ENCODE data around the gene MITD1. TPM values are rescaled to one million over a fixed set of nuclear protein-coding genes. Genes with fewer than 3 reads are reported as not detected.

MITD1 gene
- total RNA-seq, 4 donors from 2014 or later: 6.2 to 41.0 (median 22.7) TPM

GRCh38 chr2:99156891-99157290 lies 24.0 kb downstream of the MITD1 start:
- Histone ChIP-seq H3K4me3 (no peak overlapping the region), H3K36me3 (no peaks in the 10 kb centered on the region), H3K9me3 (no peaks in the 10 kb centered on the region), H3K4me1 (no peaks in the 10 kb centered on the region), H3K27me3 (no peaks in the 10 kb centered on the region), H3K27ac (no peak overlapping the region)
- intact Hi-C loops (cut with DNase I; ENCODE audit: low total_unique reads): no loop called here
- DNase-seq: no peak
- no peak for TF ChIP-seq POLR2A (IDR thresholded peaks at IDR 0.05)
- TF ChIP-seq, protein P1, sequence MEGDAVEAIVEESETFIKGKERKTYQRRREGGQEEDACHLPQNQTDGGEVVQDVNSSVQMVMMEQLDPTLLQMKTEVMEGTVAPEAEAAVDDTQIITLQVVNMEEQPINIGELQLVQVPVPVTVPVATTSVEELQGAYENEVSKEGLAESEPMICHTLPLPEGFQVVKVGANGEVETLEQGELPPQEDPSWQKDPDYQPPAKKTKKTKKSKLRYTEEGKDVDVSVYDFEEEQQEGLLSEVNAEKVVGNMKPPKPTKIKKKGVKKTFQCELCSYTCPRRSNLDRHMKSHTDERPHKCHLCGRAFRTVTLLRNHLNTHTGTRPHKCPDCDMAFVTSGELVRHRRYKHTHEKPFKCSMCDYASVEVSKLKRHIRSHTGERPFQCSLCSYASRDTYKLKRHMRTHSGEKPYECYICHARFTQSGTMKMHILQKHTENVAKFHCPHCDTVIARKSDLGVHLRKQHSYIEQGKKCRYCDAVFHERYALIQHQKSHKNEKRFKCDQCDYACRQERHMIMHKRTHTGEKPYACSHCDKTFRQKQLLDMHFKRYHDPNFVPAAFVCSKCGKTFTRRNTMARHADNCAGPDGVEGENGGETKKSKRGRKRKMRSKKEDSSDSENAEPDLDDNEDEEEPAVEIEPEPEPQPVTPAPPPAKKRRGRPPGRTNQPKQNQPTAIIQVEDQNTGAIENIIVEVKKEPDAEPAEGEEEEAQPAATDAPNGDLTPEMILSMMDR (IDR thresholded peaks at IDR 0.05): no peak

- Histone ChIP-seq H3K36me3 (no peaks in the 10 kb centered on the region), H3K27me3 (no peaks in the 10 kb centered on the region), H3K27ac (peak within 1 kb of the TSS; percentile 88 to 93), H3K9me3 (no peaks in the 10 kb centered on the region), H3K4me3 (peak within 1 kb of the TSS; percentile 58 to 80), H3K4me1 (no peaks in the 10 kb centered on the region)
- DNase-seq: peak; percentile 93 to 94
- TF ChIP-seq, protein P1 (IDR thresholded peaks at IDR 0.05): peak in 1 of 4 experiments; percentile 5
- TF ChIP-seq POLR2A (IDR thresholded peaks at IDR 0.05): peak; percentile 74 to 91
- intact Hi-C loops (cut with DNase I; ENCODE audit: low total_unique reads): no loop called here
These were observed 26.0 kb downstream of the MITD1 start, which contains the start of the genes LIPT1 and TSGA10 for GRCh38 chr2:99154643-99155536. LIPT1 (plus strand) TSS chr2:99154967; CDS start chr2:99161958, 6,991 bp downstream. TSGA10 (minus strand) TSS chr2:99154942; CDS start chr2:99109439, 45,503 bp downstream.

DNA sequence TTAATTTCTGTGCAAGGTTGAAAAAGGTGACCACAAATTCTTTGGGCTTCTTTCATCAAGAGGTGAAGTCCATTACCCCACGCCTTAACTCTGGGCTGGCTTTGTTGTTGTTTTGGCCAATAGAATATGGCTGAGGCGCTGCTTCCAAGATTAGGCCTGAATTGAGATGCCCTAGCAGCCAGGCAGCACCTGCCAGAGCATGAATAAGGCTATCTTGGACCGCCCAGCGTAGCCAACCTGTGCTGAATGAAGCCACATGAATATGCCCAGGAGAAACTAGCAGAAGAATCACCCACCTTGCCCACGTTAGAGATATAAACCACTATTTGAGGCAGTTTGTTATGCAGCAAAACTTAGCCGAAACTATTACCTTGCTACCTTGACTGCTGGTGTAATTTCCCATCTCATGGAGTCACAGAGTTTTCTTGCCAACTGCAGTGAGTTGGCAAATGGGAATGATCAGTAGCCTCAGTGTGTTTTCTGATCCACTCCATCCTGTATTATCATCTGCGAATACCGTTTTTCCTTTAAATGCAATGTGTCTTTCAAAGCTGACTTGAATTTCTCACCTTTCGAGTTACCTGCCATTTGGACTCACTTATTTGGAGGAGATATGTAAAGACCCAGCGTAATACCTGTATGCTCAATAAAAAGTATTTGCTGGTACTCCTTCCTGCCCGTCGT lies 26.8 kb downstream of the MITD1 start:
- TF ChIP-seq POLR2A (IDR thresholded peaks at IDR 0.05): no peak
- TF ChIP-seq, protein P1 (IDR thresholded peaks at IDR 0.05): no peak
- intact Hi-C loops (cut with DNase I; ENCODE audit: low total_unique reads): no loop called here
- H3K9me3 ChIP-seq: no peaks in the 10 kb centered on the region
- no peak for DNase-seq
- peak overlapping the region; percentile 58 to 80 for H3K4me3 ChIP-seq
- peak overlapping the region; percentile 88 to 93 for H3K27ac ChIP-seq
- H3K27me3 ChIP-seq: no peaks in the 10 kb centered on the region
- no peaks in the 10 kb centered on the region for H3K4me1 ChIP-seq
- H3K36me3 ChIP-seq: no peaks in the 10 kb centered on the region

- intact Hi-C loops (cut with DNase I; ENCODE audit: low total_unique reads): no loop called here
- H3K36me3 ChIP-seq: no peaks in the 10 kb centered on the region
- no peak overlapping the region for H3K27ac ChIP-seq
- TF ChIP-seq POLR2A (IDR thresholded peaks at IDR 0.05): no peak
- TF ChIP-seq, protein P1 (IDR thresholded peaks at IDR 0.05): no peak
- no peaks in the 10 kb centered on the region for H3K27me3 ChIP-seq
- no peaks in the 10 kb centered on the region for H3K9me3 ChIP-seq
- H3K4me3 ChIP-seq: no peak overlapping the region
- no peaks in the 10 kb centered on the region for H3K4me1 ChIP-seq
- DNase-seq: no peak
These were observed 28.5 kb downstream of the MITD1 start for GRCh38 chr2:99152199-99152895.
